DND-41 (cell line): ENCODE data around the gene BAIAP2L1.

Experiments
- EZH2 ChIP-seq: IDR thresholded peaks from 3 replicates; pipeline ENCODE4 v1.6.1; 2012; ENCODE audit warnings: borderline replicate concordance, low read depth, mild to moderate bottlenecking, moderate library complexity, low read length, inconsistent platforms; ENCODE audit not compliant: severe bottlenecking
- TF ChIP-seq, protein P1 (sequence below): IDR thresholded peaks from 2 replicates; pipeline ENCODE4 v1.5.1; 2012; ENCODE audit warnings: borderline replicate concordance, low read length, moderate library complexity, mild to moderate bottlenecking; ENCODE audit not compliant: poor library complexity, severe bottlenecking; ENCODE audit errors: extremely low read depth

DNA sequence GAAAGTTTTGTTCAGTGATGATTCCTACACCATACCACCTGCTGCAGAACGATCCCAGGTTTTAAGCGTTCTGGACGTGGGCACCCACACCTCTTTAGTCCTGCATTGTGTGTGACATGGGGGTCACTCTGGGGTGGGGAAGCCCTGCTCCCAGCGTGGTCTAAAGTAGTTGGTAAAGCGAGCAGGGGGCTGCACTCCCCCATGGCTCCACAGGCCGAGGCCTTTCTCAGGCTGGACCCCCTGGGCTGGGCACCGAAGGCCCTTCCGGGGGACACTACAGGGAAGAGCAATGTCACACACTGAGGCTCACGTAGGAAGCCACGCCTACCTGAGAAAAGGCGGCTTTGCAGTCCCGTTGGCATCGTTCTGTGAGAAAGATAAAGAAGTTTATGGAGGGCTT is 107.1 kb downstream of the BAIAP2L1 start:
- TF ChIP-seq EZH2 = no peak
- TF ChIP-seq, protein P1, sequence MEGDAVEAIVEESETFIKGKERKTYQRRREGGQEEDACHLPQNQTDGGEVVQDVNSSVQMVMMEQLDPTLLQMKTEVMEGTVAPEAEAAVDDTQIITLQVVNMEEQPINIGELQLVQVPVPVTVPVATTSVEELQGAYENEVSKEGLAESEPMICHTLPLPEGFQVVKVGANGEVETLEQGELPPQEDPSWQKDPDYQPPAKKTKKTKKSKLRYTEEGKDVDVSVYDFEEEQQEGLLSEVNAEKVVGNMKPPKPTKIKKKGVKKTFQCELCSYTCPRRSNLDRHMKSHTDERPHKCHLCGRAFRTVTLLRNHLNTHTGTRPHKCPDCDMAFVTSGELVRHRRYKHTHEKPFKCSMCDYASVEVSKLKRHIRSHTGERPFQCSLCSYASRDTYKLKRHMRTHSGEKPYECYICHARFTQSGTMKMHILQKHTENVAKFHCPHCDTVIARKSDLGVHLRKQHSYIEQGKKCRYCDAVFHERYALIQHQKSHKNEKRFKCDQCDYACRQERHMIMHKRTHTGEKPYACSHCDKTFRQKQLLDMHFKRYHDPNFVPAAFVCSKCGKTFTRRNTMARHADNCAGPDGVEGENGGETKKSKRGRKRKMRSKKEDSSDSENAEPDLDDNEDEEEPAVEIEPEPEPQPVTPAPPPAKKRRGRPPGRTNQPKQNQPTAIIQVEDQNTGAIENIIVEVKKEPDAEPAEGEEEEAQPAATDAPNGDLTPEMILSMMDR = no peak
